HG02678 (cell line): ENCODE measurements around the gene SLC7A7.
"Not testable (repeated sequence)": the region's sequence is repeated elsewhere in the genome, so short reads cannot be mapped to it uniquely, and the experiment has no call there.

Source experiments
- ATAC-seq: cut with Tn5 transposase; IDR thresholded peaks from one replicate; pipeline ENCODE4 v1.9.1; 2021; ENCODE audit warnings: mild to moderate bottlenecking, moderate library complexity; ENCODE audit not compliant: unreplicated experiment

Gene SLC7A7

DNA sequence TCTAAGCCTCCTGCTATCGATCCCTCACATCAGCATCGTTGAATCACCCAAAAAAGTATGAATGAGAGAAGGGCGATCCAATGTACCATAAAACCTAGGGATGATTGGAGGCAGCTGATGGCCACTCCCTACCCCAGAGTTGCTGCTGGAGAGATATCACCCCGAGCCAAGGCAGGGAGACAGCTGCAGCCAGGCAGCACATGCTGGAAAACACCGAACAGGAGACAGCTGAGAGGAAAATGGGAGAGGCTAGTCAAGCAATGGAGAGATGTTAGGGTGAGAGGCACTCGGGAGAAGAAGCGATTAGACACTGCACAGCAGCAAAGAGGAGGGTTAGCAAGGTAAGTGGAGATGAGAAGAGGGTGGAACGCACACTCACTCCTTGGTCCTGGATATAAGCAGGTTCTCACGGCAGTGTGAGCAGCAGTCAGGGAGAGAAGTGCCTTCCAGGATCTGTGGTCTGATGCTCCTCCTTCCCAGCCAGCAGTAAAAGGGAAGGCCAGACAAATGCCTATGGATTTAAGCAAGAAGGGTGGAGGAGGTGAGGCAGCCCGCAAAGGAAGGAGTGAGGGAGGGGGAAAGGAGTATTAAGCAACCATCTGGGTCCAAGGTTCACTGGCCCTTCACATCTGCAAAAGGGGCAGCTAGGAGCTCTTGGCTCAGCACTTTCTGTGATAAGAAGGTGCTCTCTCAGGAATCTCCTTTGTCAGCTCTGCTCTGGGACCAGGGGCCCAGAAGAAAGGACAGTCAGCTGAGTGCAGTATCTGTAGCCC is at the start of gene SLC7A7:
Gene SLC7A7 (minus strand): TSS at position 495 of the 773 bp plus-strand sequence. CDS start 2,037 bp downstream, outside the sequence.
- ATAC-seq, result no peak

DNA sequence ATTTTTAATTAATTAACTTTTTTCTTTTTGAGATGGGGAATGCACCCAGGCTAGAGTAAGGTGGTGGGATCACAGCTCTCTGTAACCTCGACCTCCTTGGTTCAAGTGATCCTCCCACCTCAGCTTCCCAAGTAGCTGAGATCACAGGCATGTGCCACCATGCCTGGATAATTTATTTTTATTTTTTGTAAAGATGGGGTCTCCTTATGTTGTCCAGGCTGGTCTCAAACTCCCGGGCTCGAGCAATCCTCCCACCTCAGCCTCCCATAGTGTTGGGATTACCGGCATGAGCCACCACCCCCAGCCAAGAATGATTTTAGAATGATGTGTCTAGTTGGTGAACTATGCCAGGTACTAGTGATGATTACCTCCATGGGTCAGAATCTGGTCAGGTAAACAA is 49.7 kb upstream of the SLC7A7 start:
- ATAC-seq, result no peak

DNA sequence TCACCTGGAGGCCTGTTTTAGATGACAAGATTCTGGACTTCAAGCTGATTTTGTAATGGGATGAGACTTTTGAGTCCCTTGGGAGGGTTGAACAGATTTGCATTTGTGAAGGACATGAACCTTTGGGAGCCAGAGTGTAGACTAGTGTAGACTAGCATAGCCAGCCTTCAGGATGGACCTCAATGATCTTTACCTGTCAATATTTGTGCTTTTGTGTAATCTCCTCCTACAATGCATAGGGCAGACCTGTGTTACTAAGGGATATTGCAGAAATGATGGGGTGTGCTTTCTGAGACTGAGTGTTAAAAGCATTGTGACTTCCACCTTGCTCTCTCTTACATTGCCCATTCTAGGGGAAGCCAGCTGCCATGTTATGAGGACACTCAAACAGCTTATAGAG is 46.4 kb upstream of the SLC7A7 start:
- ATAC-seq, result no peak

DNA sequence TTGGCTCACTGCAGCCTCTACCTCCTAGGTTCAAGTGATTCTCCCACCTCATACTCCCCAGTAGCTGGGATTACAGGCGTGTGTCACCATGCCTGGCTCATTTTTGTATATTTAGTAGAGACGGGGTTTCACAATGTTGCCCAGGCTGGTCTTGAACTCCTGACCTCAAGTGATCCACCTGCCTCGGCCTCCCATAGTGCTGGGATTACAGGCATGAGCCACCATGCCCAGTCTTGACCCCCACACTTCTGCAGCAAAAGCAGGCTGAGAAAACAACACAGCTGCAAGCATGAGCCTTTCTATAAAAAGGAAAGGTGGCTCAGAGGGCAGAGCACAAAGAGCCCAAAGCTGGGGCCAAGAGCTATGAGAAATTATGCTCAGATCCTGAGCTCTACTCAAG is 45.1 kb upstream of the SLC7A7 start:
- ATAC-seq, result not testable (repeated sequence)

DNA sequence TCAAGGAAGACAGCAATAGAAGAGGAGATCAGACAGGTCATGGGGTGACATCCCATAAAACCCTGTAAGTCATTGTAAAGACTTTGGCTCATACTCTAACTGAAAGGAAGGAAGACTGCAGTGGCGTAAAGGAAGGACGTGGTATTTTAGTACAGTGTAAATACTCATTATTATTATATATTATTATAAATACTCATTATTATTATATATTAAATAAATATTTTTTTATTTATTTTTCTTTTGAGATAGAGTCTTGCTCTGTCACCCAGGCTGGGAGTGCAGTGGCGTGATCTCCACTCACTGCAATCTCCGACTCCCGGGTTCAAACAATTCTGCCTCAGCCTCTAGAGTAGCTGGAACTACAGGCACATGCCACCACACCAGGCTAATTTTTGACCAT is 41.2 kb upstream of the SLC7A7 start:
- ATAC-seq, result no peak

DNA sequence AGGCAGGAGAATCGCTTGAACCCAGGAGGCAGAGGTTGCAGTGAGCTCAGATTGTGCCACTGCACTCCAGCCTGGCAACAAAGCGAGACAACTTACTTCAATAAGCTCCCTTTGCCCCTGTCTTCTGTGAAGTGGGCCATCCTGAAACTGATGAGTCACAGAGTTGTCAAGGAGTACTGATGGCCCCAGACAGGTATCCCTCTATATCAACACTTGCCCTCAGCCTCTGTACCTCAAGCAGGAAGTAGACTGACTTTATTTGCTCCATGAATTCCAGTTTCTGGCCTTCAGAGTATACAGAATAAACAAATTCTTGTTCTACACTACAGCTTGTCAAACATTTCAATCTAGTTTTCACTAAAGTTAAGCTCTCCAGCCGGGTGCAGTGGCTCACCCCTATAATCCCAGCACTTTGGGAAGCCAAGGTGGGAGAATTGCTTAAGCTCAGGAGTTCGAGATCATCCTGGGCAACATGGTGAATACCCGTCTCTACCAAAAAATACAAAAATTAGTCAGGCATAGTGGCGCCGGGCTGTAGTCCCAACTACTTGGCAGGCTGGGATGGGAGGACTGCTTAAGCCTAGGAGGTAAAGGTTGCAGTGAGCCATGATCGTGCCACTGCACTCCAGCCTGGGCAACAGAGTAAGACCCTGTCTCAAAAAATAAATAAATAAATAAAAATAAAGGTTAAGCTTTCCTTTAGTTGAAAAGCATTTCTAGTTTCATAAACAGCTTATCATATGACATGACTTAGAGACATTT is 39.9 kb upstream of the SLC7A7 start:
- no peak for ATAC-seq

DNA sequence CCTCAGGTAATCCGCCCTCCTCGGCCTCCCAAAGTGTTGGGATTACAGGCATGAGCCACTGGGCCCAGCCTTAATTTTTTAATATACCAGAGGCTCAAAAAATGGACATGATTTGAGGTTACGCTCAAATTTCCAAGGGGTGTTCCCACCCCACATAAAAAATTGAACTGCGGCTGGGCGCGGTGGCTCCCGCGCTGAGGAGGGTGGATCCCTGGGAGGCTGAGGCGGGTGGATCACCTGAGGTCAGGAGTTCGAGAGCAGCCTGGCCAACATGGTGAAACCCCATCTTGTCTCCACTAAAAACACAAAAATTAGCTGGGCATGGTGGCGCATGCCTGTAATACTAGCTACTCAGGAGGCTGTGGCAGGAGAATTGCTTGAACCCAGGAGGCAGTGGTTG is 39.1 kb upstream of the SLC7A7 start:
- ATAC-seq, result not testable (repeated sequence)

DNA sequence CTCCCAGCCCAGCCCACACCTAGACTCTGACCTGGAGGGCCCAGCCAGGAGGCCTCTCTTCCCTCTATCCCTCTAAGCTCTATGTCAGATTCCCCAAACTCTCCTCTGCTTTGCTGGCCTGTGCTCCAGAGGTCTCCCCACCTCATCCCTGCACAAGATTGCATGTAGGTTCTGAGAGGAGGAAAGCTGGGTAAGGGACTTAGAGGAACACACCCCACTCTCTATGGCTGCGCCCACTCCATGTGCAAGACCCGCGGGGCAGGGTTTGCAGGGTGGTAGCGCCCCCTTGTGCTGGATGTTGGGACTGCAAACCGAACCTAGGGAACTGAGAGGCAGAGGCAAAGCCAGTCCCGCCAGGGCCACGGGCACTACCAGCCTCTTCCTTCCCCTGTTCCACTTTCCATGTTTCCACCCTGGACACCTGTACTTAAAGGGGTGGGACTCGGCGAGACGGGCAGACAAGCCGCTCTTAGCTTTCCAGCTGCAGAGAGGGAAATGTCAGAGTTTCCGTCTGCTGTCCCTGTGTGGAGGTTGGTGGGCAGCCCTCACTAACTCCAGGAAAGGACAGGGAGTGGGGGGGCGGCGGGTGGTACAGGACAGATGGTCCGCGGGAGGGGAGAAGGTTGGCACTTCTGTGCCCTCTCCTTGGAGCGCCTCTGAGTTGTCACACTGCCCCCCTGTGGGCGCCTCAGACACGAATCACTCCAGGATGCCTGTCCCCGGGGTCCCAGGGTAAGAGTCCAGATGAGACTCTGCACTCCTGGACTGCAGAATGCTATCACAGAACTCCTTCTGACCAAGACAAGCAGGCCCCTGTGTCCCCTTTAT is 37.9 kb upstream of the SLC7A7 start:
- peak; percentile 79 for ATAC-seq

DNA sequence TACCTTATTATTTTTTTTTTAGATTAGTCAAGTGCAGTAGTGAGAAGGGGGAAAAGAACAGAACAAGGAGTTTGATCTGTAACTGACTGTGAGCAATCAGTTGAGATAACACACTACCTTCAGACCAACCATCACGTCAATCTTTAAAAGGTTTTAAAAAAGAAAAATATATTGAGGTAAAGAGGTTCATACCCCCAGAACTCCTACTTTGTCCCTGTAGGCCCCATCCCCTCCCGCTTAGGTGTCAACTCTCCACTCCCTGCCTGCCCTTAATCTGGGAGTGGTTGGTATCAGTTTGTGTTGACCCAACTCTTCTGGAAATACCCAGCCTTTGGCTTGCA is 37.3 kb upstream of the SLC7A7 start:
- no peak for ATAC-seq

DNA sequence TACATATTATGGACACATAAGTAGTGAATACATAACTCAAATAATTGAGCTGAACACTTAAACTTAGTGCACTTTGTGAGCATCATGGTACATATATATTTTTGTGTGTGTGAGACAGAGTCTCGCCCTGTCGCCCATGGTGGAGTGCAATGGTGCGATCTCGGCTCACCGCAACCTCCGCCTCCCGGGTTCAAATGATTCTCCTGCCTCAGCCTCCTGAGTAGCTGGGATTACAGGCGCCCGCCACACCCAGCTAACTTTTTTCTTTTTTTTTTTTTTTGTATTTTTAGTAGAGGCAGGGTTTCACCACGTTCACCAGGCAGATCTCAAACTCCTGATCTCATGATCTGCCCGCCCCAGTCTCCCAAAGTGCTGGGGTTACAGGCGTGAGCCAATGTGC is 36.9 kb upstream of the SLC7A7 start:
- not testable (repeated sequence) for ATAC-seq

DNA sequence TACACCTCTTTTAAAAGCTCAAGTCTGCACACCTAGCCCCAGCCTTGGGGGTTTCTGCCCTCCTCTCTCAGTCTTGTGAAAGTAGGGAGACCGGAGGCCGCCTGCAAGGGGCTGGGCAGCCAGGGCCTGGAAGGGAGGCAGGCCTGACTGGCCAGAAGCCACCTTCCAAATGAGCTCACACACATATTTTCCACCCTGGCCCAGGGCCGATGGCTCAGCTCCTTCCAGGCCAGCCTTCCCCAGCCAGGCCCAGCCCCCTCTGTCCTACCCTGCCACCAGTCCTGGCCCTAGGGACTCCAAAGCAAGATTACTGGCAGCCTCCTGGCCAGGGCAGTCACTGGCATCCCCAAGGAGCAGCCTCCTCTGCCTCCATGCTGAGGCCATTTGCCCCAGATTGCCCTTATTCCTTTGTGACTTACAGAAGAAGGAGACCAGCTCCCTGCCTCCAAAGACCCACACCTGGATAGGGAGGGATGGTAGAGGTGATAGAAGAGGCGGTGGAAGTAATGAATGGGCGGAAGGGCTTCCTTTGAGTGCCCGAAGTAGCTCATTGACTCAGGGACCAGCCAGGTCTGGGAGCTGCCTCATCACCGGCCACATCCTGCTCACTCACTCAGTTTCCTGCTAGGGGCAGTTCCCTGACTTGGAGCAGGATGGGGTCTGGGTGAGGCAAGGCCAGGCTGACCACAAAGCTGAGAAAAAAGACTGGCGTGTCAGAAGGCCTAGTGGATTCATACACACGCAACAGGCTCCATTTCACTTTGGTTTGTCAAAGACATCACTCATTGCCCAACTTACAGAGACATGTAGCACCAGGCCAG is 35.9 kb upstream of the SLC7A7 start:
- no peak for ATAC-seq

DNA sequence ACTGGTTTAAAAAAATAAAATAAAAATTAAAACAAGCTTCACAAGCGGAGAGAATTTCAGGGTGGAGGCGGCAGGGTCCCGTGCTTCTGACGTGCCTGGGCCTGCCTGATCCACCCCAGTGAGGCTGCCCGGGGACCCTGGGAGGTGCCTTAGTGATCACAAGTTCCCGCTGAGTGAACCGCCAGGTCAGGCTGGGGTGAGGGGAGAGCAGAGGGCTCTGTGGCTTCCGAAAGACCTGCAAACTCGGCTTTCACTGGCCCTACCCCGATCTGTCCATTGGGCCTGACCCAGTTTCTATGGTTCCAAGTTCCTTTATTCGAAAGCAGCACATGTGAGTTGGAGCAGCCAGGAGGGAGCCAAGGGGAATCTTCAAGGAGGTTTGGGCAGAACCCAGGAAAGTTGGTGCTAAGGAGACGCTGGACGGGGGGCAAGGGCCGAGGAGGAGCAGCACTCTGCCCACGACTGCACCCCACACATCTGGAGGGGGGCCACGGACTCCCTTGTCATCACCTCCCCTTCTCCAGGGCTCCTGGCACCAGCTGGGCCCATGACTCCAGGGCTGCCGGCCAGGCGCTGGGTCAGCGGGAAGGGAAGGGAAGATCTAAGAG is 34.1 kb upstream of the SLC7A7 start:
- ATAC-seq, result no peak

DNA sequence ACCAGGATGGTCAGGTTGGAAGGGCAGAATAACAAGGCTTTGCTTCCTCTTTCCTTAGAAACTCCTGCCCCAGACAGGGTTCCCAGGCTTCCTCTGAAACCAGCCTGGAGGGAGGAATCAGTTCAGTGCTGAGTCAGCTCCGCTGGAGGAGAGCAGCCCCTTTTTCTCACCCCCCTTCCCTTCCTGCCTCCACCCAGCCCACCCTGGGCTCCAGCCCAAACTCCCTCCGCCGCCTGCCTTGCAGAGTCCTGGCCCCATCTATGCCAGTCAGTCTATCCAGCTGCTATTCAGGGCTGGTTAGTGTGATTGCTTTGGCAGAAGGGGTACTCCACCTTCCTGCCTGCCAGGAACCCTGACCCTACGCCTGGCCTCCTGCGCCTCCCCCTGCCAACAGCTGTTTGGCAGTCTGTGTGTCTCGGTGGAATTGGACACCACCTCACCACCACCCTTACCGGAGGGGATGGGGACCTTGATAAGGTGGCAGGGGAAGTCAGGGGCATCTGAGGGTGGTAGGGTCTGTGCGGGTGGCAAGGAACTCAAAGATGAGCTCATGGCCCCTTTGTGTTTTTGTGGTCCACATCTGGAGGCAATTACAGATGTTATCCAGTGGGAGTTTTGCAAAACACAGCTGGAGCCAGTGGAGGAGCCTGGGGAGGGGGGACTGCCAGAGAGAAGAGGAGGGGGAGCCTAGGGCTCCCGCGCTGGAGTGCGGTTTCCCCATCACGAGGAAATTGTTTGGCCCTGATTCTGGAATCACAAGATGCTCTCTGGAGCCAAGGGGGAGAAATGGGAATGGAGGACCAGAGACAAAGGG is 33.3 kb upstream of the SLC7A7 start:
- ATAC-seq, result no peak

DNA sequence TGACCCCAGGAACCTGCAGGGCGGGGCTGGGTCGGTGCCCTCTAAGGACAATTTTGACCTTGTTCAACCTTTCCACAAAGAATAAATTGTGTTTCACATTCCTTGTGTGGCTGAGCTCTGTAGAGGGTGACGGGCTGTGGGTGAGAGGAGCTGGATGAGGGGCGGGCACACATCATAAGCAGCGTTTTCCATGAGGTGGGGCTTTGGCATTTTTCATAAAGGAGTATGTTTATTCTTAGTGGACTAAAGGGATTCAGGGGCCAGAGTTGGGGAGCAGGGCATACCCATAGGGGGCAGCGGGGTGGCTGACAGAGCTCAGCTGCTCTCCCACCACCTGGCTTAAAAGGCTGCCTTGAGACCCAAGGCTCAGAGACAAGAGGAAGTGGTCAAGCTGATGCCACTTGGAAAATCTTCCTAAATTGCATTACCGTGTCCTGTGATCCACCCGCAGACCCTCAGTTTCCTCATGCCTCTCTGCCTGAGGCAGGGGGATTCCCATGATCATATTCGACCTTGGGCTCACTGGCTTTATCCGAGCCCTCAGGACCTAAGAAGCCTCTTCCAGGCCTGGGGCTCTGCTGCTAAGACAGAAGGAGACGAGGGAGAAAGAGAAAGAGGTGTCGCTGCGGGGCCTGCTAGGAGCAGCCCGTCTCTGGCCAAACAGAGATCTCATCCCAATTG is 32.6 kb upstream of the SLC7A7 start:
- ATAC-seq, result no peak

DNA sequence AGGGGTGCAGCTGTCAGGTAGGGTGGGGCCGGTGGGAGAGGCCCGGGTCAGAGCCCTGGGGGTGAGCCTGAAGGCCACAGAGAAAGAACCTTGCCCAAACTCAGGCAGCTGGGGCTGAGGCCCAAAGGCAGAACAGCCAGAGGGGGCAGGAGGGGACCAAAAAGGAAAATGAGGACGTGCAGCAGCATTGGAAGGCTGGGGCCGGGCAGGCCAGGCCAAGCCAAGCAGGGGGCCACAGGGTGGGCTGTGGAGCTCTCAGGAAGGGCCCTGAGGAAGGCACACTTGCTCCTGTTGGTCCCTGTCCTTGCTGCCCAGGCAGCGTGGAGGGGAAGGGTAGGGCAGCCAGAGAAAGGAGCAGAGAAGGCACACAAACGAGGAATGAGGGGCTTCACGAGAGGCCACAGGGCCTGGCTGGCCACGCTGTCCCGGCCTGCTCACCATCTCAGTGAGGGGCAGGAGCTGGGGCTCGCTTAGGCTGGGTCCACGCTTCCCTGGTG is 31.6 kb upstream of the SLC7A7 start:
- no peak for ATAC-seq

DNA sequence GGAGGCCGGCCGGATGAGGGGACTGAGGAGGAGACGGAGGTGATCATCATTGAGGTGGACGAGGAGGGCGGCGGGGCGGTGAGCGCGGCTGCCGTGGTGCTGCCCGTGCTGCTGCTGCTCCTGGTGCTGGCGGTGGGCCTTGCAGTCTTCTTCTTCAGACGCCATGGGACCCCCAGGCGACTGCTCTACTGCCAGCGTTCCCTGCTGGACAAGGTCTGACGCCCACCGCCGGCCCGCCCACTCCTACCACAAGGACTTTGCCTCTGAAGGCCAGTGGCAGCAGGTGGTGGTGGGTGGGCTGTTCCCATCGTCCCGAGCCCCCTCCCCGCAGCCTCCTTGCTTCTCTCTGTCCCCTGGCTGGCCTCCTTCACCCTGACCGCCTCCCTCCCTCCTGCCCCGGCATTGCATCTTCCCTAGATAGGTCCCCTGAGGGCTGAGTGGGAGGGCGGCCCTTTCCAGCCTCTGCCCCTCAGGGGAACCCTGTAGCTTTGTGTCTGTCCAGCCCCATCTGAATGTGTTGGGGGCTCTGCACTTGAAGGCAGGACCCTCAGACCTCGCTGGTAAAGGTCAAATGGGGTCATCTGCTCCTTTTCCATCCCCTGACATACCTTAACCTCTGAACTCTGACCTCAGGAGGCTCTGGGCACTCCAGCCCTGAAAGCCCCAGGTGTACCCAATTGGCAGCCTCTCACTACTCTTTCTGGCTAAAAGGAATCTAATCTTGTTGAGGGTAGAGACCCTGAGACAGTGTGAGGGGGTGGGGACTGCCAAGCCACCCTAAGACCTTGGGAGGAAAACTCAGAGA is 30.8 kb upstream of the SLC7A7 start:
- no peak for ATAC-seq

DNA sequence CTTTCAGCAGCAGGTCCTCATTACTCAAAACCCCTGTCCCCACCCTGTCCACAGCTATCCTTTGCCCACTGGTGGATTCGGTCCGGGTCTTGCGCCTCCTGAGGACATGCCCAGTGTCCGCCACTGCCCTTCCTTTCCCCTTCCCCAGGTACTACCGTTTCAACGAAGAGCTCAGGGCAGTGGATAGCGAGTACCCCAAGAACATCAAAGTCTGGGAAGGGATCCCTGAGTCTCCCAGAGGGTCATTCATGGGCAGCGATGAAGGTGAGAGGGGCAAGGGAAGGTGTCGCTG is 29.8 kb upstream of the SLC7A7 start:
- no peak for ATAC-seq
